CD4-positive, alpha-beta T cell treated with Interleukin-15 for 1 hour (primary cell): ENCODE measurements around the gene UBE2QL1.

Source experiments
- DNase-seq: peaks from one replicate; pipeline ENCODE4 v3.0.0-alpha.2; 2020

Gene UBE2QL1

GRCh38 chr5:6541256-6542013 is 92.8 kb downstream of the UBE2QL1 start:
- no peak for DNase-seq

DNA sequence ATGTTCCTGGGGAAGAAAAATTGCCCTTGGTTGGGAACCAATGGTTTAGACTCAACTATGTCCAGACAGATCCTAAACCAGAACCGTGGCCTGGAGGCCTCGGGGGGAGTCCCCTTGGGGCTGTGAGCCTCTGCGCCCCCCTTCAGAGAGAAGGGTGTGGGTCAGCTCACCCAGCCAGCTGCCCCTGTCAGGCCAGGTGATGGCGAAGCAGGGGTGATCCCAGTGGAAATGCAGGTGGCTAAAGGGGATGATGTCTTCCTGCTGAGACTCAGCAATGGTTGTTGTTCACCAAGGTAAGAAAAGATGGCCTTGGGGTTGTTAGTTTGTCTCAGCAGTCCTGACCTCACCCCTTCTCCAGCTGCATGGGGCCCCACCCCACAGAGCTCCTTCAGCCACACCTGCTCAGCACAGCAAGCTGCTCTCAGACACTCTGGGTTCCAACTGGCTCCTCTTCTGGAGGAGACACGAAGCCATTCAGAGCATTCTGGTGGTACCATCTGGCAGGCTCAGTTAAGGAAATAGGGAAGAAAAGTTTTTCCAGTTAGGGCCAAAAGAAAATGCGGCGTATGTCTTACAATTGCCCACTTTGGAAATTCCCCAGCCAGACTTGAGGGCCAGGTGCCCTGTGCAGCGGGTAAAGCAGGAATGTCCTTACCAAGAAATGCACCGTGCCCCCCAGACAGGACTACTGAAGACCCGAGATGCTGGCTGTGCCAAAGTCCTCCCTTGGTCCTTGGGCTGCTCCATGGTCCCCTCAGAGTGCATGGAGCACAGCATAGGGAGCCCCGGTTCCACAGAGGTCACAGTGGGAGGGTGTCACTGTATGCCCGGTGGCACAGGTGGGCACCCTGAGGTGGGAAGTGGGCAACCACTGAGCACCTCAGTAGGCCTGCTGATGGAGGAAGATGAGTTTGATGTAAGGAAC is 94.0 kb downstream of the UBE2QL1 start:
- no peak for DNase-seq

DNA sequence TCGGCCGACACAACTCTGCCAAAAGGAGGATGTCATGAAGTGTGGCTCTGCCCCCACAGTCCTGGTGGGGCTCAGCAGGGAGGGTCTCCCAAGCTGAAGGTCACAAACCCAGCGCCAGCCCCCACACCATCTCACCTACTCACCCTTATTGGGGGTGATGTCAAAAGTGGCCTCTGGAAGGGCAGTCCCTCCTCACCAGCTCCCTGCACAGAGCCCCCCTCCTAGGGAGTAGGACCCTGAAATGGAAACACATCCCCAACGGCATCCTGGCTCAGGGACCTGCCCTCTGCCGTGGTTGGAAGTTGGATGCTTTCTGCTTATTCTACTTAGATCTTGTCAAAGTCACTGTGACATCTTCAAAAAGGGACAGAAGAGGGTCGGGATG is 94.7 kb downstream of the UBE2QL1 start:
- no peak for DNase-seq

DNA sequence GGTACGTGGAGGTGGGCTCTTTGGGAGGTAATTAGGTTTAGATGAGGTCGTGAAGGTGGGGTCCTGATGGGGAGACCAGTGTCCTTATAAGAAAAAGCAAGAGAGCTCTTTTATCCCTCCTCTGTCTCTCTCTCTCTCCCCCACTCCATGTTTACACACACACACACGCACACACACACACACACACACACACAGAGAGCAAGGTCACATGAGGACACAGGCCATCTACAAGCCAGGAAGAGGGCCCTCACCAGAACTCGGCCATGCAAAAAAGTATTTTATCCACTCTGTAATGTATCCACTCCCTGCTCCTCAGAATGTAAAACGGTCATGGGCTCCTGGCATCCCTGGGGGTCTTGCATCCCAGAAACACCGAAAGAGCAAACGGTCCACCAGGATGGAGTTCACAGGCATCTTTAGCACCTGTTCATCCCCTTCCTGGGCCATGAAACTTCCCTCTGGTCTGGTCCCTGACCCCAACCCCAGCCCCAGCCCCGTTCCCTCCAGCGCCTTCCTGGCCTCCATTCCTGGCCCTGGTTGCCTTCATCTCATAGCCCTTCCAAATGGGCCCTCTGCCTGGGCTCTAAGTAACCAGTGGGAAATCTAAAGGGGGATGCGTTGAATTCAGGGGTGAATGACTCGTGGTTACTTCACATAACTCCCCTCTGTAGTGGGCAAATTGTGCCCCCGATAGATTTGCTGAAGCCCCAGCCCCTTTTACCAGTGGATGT is 95.3 kb downstream of the UBE2QL1 start:
- no peak for DNase-seq
